MCF 10A (cell line): ENCODE results near the gene TRAPPC1. TPM values are rescaled to one million over a fixed set of nuclear protein-coding genes. Genes with fewer than 3 reads are reported as not detected.
A peak's percentile ranks its signal among the peaks of the same experiment; 100 is the strongest.

Experiments used
- BruUV-seq: library from RNA; stranded (reverse); fragments of 400-500 nt; replicated peaks from 2 replicates; lab custom pipeline; 2021; lab: Mats Ljungman, UMichigan
- CTCF ChIA-PET: fragments of 300-600 bp; sonication (Branson Sonifier 250); formaldehyde crosslinking; extraction: SDS; loops from one replicate; lab custom pipeline; 2021; ENCODE audit warnings: antibody characterized with exemption, inconsistent platforms; lab: Yijun Ruan, JAX
- POLR2A ChIA-PET: fragments of 300-600, 350-650 bp; sonication (Branson Sonifier 250); formaldehyde crosslinking; extraction: SDS; loops from one replicate; lab custom pipeline; 2020; ENCODE audit warnings: antibody characterized with exemption, inconsistent platforms; lab: Yijun Ruan, JAX
- DNase-seq: peaks from one replicate; pipeline ENCODE4 v3.0.0-alpha.2; 2018; ENCODE audit not compliant: unreplicated experiment
- H3K27ac Mint-ChIP-seq: one replicate; pipeline ENCODE4 v1.8.0; 2022; ENCODE audit warnings: mild to moderate bottlenecking, low read depth, mixed read lengths; ENCODE audit not compliant: unreplicated experiment
- H3K27me3 Mint-ChIP-seq: one replicate; pipeline ENCODE4 v1.8.0; 2022; ENCODE audit warnings: mixed read lengths; ENCODE audit not compliant: insufficient read depth, unreplicated experiment
- H3K36me3 Mint-ChIP-seq: one replicate; pipeline ENCODE4 v1.8.0; 2022; ENCODE audit warnings: mild to moderate bottlenecking, moderate library complexity, mixed read lengths; ENCODE audit not compliant: insufficient read depth, unreplicated experiment
- H3K4me1 Mint-ChIP-seq: one replicate; pipeline ENCODE4 v1.8.0; 2022; ENCODE audit warnings: mixed read lengths; ENCODE audit not compliant: insufficient read depth, unreplicated experiment
- H3K4me3 Mint-ChIP-seq: one replicate; pipeline ENCODE4 v1.8.0; 2022; ENCODE audit warnings: mild to moderate bottlenecking, moderate library complexity, mixed read lengths; ENCODE audit not compliant: unreplicated experiment
- H3K9me3 Mint-ChIP-seq: one replicate; pipeline ENCODE4 v1.8.0; 2022; ENCODE audit warnings: mixed read lengths; ENCODE audit not compliant: unreplicated experiment
- CTCF ChIP-seq: fragments of 200-600 bp; IDR thresholded peaks from one replicate; pipeline ENCODE4 v1.8.0; 2022; ENCODE audit warnings: antibody characterized with exemption, mild to moderate bottlenecking; ENCODE audit not compliant: unreplicated experiment
- intact Hi-C: fragments of 100-400 bp; cut with micrococcal nuclease; formaldehyde crosslinking; loops from 2 replicates; pipeline ENCODE4 v1.14.1; 2022
- total RNA-seq: library from RNA; stranded (reverse); gene quantifications from 2 replicates; pipeline ENCODE4 v1.2.3, GENCODE V29; 2022

TRAPPC1 gene
- total RNA-seq, 1 experiment from 2014 or later = 80.0 TPM

GRCh38 chr17:7897090-7897489, 34.7 kb downstream of the TRAPPC1 start:
- Mint-ChIP-seq H3K9me3 (no peaks in the 10 kb centered on the region), H3K27me3 (no peaks in the 10 kb centered on the region), H3K4me1 (peaks cover 4% of the 10 kb centered on the region), H3K4me3 (no peak overlapping the region), H3K27ac (no peak overlapping the region), H3K36me3 (peaks cover 90% of the 10 kb centered on the region)
- no peak for DNase-seq
- BruUV-seq = no TSS peak
- ChIA-PET CTCF (interaction anchor here (0.6 to 2.8 kb wide), 17 partner anchors 8 to 408 kb away, joined by 3 to 60 read pairs (median 4); partner anchors contain the start of gene CHD3), POLR2A (interaction anchor here (0.6 to 1.2 kb wide), 2 partner anchors 9 to 145 kb away, joined by 3 read pairs; no protein-coding TSS in a partner anchor)
- TF ChIP-seq CTCF = no peak
- intact Hi-C loops = loop anchor here (1.0 kb wide), 1 partner anchor 35 kb away; no protein-coding TSS in a partner anchor

DNA sequence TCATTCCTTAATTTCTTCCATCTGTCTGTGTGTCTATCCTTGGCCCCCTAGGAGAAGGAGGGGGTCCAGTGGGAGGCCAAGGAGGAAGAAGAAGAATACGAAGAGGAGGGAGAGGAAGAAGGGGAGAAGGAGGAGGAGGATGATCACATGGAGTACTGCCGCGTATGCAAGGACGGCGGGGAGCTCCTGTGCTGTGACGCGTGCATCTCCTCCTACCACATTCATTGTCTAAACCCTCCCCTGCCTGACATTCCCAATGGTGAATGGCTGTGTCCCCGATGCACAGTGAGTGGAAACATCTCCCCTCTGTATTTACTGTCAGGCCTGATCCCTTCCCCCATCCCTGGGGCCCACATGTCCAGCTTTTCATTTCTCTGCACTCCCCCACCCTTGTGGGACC, 36.9 kb downstream of the TRAPPC1 start:
- ChIA-PET CTCF (interaction anchor here (0.5 to 0.6 kb wide), 2 partner anchors 41 to 1078 kb away, joined by 4 to 6 read pairs; no protein-coding TSS in a partner anchor), POLR2A (no interaction called here)
- BruUV-seq = TSS peak; percentile 32
- intact Hi-C loops = no loop called here
- no peak for TF ChIP-seq CTCF
- no peak overlapping the region for H3K27ac Mint-ChIP-seq
- H3K4me3 Mint-ChIP-seq = no peak overlapping the region
- no peaks in the 10 kb centered on the region for H3K9me3 Mint-ChIP-seq
- H3K36me3 Mint-ChIP-seq = peaks cover 90% of the 10 kb centered on the region
- DNase-seq = no peak
- no peaks in the 10 kb centered on the region for H3K27me3 Mint-ChIP-seq
- peaks cover 4% of the 10 kb centered on the region for H3K4me1 Mint-ChIP-seq

DNA sequence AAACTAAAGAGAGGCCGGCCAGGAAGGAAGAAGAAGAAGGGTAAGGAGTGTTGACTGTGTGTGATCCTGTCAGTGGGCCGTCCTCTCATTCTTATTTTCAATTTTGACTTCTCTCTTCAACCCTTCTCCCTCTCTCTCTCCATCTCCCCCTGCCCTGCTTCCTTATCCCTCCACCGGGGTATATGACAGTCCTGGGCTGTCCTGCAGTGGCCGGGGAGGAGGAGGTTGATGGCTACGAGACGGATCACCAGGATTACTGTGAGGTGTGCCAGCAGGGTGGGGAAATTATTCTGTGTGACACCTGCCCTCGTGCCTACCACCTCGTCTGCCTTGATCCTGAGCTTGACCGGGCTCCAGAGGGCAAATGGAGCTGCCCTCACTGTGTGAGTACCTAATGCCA, 37.5 kb downstream of the TRAPPC1 start:
- no peak for TF ChIP-seq CTCF
- H3K9me3 Mint-ChIP-seq = no peaks in the 10 kb centered on the region
- peaks cover 90% of the 10 kb centered on the region for H3K36me3 Mint-ChIP-seq
- BruUV-seq = no TSS peak
- H3K27me3 Mint-ChIP-seq = no peaks in the 10 kb centered on the region
- CTCF ChIA-PET = no interaction called here
- H3K27ac Mint-ChIP-seq = peak overlapping the region; percentile 49
- H3K4me1 Mint-ChIP-seq = peaks cover 4% of the 10 kb centered on the region
- POLR2A ChIA-PET = no interaction called here
- intact Hi-C loops = no loop called here
- H3K4me3 Mint-ChIP-seq = no peak overlapping the region
- DNase-seq = no peak

DNA sequence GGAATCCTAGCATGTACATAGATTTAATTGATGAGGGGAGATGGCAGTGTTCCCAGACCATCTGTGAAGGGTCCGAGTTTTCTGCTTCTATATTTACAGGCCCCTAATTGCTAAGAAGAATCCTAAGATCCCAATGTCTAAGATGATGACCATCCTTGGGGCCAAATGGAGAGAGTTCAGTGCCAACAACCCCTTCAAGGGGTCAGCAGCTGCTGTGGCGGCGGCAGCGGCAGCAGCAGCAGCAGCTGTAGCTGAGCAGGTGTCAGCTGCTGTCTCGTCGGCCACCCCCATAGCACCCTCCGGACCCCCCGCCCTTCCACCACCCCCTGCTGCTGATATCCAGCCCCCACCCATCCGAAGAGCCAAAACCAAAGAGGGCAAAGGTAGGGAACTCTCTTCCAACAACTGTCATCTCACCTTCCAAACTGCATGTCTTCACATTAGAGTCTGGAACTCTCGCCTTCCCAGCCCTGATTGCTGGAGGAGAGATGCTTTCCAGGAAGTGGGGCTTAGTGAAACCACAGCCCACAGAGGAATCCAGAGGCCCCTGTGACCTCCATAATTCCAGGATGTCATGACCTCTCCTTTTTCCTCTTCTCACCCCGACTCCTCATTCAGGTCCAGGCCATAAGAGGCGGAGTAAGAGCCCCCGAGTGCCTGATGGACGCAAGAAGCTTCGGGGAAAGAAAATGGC, 38.4 kb downstream of the TRAPPC1 start:
- intact Hi-C loops = no loop called here
- H3K27ac Mint-ChIP-seq = no peak overlapping the region
- peaks cover 4% of the 10 kb centered on the region for H3K4me1 Mint-ChIP-seq
- no peak for DNase-seq
- no peak for TF ChIP-seq CTCF
- no peaks in the 10 kb centered on the region for H3K9me3 Mint-ChIP-seq
- H3K27me3 Mint-ChIP-seq = no peaks in the 10 kb centered on the region
- ChIA-PET CTCF (interaction anchor here (1.5 kb wide), 1 partner anchor 20 kb away, joined by 3 read pairs; no protein-coding TSS in a partner anchor), POLR2A (no interaction called here)
- H3K36me3 Mint-ChIP-seq = peaks cover 85% of the 10 kb centered on the region
- no TSS peak for BruUV-seq
- no peak overlapping the region for H3K4me3 Mint-ChIP-seq
